ENCODE measurements around the gene MAPKAPK2. TPM values are rescaled to one million over a fixed set of nuclear protein-coding genes. Genes with fewer than 3 reads are reported as not detected.

Gene MAPKAPK2
- total and polyA plus RNA-seq, 2 experiments from 2014 or later = 12.8 to 39.4 TPM

GRCh38 chr1:206646504-206646903, 38.2 kb upstream of the MAPKAPK2 start:
- Histone ChIP-seq H3K9me3 (ENCODE audit: low read depth) (no peaks in the 10 kb centered on the region), H3K27ac (no peak overlapping the region), H3K27me3 (no peaks in the 10 kb centered on the region), H3K9me2 (replicated peaks; ENCODE audit: insufficient read depth) (no peaks in the 10 kb centered on the region), H2AFZ (no peak overlapping the region), H3K4me1 (ENCODE audit: insufficient read depth) (no peaks in the 10 kb centered on the region), H3K79me2 (no peaks in the 10 kb centered on the region), H3K4me2 (no peak overlapping the region), H4K20me1 (ENCODE audit: insufficient read depth, poor library complexity, severe bottlenecking) (no peaks in the 10 kb centered on the region), H3K4me3 (no peak overlapping the region), H3K36me3 (replicated peaks; ENCODE audit: insufficient read depth, low read depth) (no peaks in the 10 kb centered on the region)
- TF ChIP-seq CTCF (IDR thresholded peaks at IDR 0.05; ENCODE audit: poor library complexity) (no peak), EZH2phosphoT487 (IDR thresholded peaks at IDR 0.05; ENCODE audit: low read depth, severe bottlenecking, unreplicated experiment) (no peak), EZH2 (IDR thresholded peaks at IDR 0.05; ENCODE audit: borderline replicate concordance) (no peak)
- no peak for DNase-seq (ENCODE audit: low spot score)
- WGBS (ENCODE audit: low lambda C conversion rate, missing lambda C conversion rate) = 85% methylated on average over 1 of the region's 1 CpG

GRCh38 chr1:206647224-206647623, 37.5 kb upstream of the MAPKAPK2 start:
- H3K27me3 ChIP-seq = no peaks in the 10 kb centered on the region
- H3K9me3 ChIP-seq (ENCODE audit: low read depth) = no peaks in the 10 kb centered on the region
- no peak overlapping the region for H2AFZ ChIP-seq
- DNase-seq (ENCODE audit: low spot score) = no peak
- no peak overlapping the region for H3K4me2 ChIP-seq
- H4K20me1 ChIP-seq (ENCODE audit: insufficient read depth, poor library complexity, severe bottlenecking) = no peaks in the 10 kb centered on the region
- H3K36me3 ChIP-seq (replicated peaks; ENCODE audit: insufficient read depth, low read depth) = no peaks in the 10 kb centered on the region
- H3K27ac ChIP-seq = no peak overlapping the region
- no peaks in the 10 kb centered on the region for H3K4me1 ChIP-seq (ENCODE audit: insufficient read depth)
- no peak for TF ChIP-seq EZH2phosphoT487 (IDR thresholded peaks at IDR 0.05; ENCODE audit: low read depth, severe bottlenecking, unreplicated experiment)
- TF ChIP-seq EZH2 (IDR thresholded peaks at IDR 0.05; ENCODE audit: borderline replicate concordance) = no peak
- TF ChIP-seq CTCF (IDR thresholded peaks at IDR 0.05; ENCODE audit: poor library complexity) = no peak
- no peak overlapping the region for H3K4me3 ChIP-seq
- no peaks in the 10 kb centered on the region for H3K9me2 ChIP-seq (replicated peaks; ENCODE audit: insufficient read depth)
- no peaks in the 10 kb centered on the region for H3K79me2 ChIP-seq

GRCh38 chr1:206649261-206649921, 35.3 kb upstream of the MAPKAPK2 start:
- Histone ChIP-seq H3K27ac (no peak overlapping the region), H3K79me2 (no peaks in the 10 kb centered on the region), H4K20me1 (ENCODE audit: insufficient read depth, poor library complexity, severe bottlenecking) (no peaks in the 10 kb centered on the region), H3K9me3 (ENCODE audit: low read depth) (no peaks in the 10 kb centered on the region), H3K4me2 (no peak overlapping the region), H3K27me3 (no peaks in the 10 kb centered on the region), H3K36me3 (replicated peaks; ENCODE audit: insufficient read depth, low read depth) (no peaks in the 10 kb centered on the region), H2AFZ (no peak overlapping the region), H3K9me2 (replicated peaks; ENCODE audit: insufficient read depth) (no peaks in the 10 kb centered on the region), H3K4me3 (no peak overlapping the region), H3K4me1 (ENCODE audit: insufficient read depth) (no peaks in the 10 kb centered on the region)
- TF ChIP-seq EZH2 (IDR thresholded peaks at IDR 0.05; ENCODE audit: borderline replicate concordance) (no peak), EZH2phosphoT487 (IDR thresholded peaks at IDR 0.05; ENCODE audit: low read depth, severe bottlenecking, unreplicated experiment) (no peak), CTCF (IDR thresholded peaks at IDR 0.05; ENCODE audit: poor library complexity) (no peak)
- DNase-seq (ENCODE audit: low spot score) = no peak
- WGBS (ENCODE audit: low lambda C conversion rate, missing lambda C conversion rate) = 90% methylated on average over 5 of the region's 5 CpGs

Measured in hepatocyte (in vitro differentiated cells).